ENCODE results near the gene KRT78.

KRT78 gene

DNA sequence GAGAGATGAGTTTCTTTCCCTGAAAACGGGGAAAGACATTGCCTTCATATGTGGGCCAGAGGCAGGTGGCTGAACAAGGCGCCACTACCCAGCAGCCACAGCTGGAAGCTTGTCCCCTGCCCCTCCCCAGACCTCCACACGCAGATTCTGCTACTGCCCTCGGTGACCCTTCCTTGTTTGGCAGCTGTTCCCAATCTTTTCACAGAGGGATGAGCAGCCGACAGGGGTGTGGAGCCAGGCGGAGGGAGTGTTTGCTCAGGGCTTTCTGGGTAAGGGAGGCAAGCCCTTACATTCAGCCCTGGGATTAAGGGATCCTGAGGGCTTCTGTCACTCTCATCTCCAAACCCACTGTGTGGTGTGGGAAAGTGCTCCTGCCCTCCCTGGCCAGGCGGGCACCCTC is 30.4 kb downstream of the KRT78 start:
- no peak overlapping the region for H3K4me3 ChIP-seq (ENCODE audit: control insufficient read depth, low read depth, low read length)
- TF ChIP-seq, protein P1, sequence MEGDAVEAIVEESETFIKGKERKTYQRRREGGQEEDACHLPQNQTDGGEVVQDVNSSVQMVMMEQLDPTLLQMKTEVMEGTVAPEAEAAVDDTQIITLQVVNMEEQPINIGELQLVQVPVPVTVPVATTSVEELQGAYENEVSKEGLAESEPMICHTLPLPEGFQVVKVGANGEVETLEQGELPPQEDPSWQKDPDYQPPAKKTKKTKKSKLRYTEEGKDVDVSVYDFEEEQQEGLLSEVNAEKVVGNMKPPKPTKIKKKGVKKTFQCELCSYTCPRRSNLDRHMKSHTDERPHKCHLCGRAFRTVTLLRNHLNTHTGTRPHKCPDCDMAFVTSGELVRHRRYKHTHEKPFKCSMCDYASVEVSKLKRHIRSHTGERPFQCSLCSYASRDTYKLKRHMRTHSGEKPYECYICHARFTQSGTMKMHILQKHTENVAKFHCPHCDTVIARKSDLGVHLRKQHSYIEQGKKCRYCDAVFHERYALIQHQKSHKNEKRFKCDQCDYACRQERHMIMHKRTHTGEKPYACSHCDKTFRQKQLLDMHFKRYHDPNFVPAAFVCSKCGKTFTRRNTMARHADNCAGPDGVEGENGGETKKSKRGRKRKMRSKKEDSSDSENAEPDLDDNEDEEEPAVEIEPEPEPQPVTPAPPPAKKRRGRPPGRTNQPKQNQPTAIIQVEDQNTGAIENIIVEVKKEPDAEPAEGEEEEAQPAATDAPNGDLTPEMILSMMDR (conservative IDR thresholded peaks at IDR 0.05; ENCODE audit: control insufficient read depth, insufficient read depth, low read depth, low read length), result no peak
- DNase-seq (ENCODE audit: low read depth), result no peak

DNA sequence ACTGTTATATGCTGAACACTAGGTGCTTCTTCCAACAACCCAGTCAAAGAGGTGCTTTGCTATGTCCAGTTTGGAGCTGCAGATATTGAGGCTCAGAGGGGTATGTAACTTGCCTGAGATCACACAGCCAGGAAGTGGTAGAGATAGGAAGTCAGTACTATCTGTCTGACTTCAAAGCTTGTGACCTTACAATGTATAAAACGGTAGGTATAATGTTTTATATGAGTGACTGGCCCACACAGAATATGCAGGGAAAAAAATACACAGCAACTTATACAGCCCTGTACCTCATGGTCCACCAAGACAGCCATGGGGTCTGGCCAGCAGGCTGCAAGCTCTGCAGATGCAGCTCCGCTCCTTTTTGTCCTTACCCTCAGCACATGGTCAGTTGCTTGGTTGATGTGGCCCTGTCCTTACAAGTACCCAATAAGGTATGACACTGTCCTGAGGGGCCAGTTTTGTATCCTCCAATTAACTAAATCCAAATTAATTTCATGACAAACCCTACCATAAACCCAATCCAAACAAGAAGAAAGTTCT is 31.0 kb downstream of the KRT78 start:
- TF ChIP-seq, protein P1 (conservative IDR thresholded peaks at IDR 0.05; ENCODE audit: control insufficient read depth, insufficient read depth, low read depth, low read length), result no peak
- H3K4me3 ChIP-seq (ENCODE audit: control insufficient read depth, low read depth, low read length), result no peak overlapping the region
- DNase-seq (ENCODE audit: low read depth), result no peak

DNA sequence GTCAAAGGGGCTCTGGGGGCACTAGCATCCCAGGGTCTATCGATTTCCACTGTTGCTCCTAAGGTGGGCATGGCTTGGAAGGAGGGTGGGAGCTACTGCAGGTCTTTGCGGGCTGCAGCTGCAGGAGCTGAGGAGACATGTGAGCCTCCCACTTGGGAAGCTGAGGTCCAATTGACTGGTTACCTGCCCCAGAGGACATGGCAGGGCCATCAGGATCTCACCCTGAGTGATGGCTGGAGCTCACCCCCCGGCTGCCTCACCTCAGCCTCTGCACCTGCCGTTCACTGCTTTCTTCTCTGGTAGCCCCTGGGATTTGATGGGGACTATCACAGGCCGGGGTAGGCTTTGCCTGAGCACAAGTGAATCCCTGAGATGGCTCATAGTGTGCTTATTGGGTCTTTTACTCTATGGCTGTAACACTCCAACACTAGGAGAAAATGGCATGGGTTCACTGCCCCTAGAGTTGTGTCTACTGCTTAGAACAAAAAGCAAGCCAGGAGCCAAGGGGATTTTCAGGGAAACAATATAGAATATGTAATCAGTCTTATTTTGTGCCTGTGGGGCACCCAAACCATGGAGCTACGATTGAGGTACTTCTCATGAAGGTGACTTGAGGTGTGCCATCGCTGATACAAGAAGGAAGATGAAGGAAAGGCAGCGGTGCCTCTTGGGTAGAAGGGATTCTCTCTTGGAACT is 31.6 kb downstream of the KRT78 start:
- DNase-seq (ENCODE audit: low read depth), result no peak
- TF ChIP-seq, protein P1 (conservative IDR thresholded peaks at IDR 0.05; ENCODE audit: control insufficient read depth, insufficient read depth, low read depth, low read length), result no peak
- no peak overlapping the region for H3K4me3 ChIP-seq (ENCODE audit: control insufficient read depth, low read depth, low read length)

DNA sequence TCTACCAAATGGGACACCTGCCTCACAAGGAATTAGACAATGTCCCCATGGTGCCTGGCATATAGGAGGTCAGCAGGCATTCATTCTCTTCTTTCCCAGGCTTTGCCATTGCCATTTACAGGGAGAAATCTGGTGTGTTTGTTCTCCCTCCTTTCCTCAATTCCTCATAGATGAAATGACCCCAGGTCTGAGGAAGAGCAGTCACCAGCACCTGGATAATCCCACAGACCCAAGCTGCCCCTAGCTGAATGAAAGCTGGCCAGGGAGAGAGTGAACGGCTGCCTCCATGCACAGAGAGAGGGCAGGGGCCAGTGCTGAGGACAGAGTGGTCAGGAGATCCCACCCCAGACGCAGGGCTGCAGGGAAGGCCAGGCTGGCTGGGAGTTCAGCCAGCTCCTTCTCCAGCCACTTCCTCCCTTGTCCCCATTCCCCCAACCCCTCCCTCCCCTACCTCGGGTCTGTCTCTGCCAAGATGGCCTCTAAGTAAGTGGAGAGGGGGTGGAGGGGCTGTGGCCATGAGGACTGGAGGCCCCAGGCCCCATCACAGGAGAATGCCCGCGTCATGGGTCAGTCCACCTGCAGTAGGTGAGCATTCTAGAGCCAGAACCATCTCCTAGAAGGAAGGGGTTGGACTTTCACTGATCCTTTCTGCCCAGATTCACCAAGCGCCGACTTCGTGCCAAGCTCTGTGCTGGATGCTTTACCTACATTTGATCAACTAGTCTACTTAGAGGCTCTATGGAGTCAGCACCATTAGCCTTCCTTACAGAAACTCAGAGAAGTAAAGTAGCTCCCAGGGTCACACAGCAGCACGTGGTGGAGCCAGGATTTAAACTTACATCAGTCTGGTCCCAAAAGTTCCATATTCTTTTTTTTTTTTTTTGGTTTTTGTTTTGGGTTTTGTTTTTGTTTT is 32.9 kb downstream of the KRT78 start:
- DNase-seq (ENCODE audit: low read depth), result no peak
- TF ChIP-seq, protein P1 (conservative IDR thresholded peaks at IDR 0.05; ENCODE audit: control insufficient read depth, insufficient read depth, low read depth, low read length), result no peak
- H3K4me3 ChIP-seq (ENCODE audit: control insufficient read depth, low read depth, low read length), result no peak overlapping the region

DNA sequence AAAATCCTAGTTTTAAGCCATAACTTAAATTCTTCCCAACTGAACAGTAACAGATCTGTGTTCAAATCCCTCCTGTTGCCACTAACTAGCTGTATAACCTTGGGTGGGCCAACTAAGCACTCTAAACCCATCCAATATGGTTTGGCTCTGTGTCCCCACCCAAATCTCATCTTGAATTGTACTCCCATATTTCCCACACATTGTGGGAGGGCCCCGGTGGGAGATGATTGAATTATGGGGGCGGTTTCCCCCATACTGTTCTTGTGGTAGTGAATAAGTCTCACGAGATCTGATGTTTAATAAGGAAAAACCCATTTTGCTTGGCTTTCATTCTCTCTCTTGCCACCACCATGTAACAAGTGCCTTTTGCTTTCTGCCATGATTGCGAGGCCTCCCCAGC is 33.6 kb downstream of the KRT78 start:
- DNase-seq (ENCODE audit: low read depth), result no peak
- H3K4me3 ChIP-seq (ENCODE audit: control insufficient read depth, low read depth, low read length), result no peak overlapping the region
- TF ChIP-seq, protein P1 (conservative IDR thresholded peaks at IDR 0.05; ENCODE audit: control insufficient read depth, insufficient read depth, low read depth, low read length), result no peak

DNA sequence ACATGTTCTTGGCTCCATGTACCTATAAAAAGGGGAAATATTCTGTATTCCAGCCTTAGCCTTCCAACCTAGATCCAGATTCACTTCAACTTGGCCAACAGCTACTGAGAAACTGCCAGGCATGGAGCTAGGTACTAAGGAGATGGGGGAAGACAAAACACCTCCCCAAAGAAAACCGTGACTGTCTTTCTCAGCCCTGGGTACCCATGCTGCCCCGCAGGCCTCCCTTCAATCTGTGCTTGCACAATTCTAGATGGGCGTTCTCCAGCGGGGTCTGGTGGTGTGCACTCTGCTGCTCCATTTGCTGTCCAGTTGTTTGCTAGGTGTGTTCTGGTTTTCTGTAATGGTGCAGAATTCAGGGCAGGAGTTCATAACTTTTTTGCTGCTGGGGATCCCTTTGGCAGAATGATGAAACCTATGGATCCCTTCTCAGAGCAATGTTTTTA is 34.1 kb downstream of the KRT78 start:
- no peak for DNase-seq (ENCODE audit: low read depth)
- H3K4me3 ChIP-seq (ENCODE audit: control insufficient read depth, low read depth, low read length), result no peak overlapping the region
- TF ChIP-seq, protein P1 (conservative IDR thresholded peaks at IDR 0.05; ENCODE audit: control insufficient read depth, insufficient read depth, low read depth, low read length), result no peak

All from fibroblast of mammary gland (primary cell).